OCI-LY7 (cell line): Measurements from ENCODE around the gene OTOP1.

Source experiments
- EZH2phosphoT487 ChIP-seq: fragments of 200-600 bp; sonication (generic); IDR thresholded peaks from 2 replicates; pipeline ENCODE4 v1.6.1; 2018; ENCODE audit warnings: low read depth, borderline replicate concordance, mild to moderate bottlenecking, mixed run types, antibody characterized with exemption, low read length, moderate library complexity, mixed read lengths
- TF ChIP-seq, protein P1 (sequence below): fragments of 200-600 bp; sonication (generic); conservative IDR thresholded peaks from 2 replicates; pipeline ENCODE4 v1.5.1; 2014; ENCODE audit warnings: mild to moderate bottlenecking, antibody characterized with exemption, low read length, moderate library complexity, mixed read lengths

DNA sequence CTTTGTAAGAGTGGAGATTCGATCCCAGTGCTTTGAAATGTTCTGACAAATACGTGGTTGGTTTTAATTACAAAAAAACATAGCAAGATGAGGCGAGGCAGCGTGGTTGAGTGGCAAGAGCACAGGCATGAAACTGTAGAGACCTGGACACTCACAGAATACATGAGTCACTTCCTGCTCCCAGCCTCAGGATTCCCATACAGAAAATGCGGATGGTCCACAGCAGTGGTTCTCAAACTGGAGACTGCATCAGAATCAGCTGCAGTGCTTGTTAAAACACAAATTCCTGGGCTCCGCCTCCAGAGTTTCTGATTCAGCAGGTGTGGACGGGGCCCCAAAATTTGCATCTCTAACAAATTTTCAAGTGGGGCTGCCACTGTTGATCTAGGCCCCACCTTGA, 10.1 kb downstream of the OTOP1 start:
- TF ChIP-seq, protein P1, sequence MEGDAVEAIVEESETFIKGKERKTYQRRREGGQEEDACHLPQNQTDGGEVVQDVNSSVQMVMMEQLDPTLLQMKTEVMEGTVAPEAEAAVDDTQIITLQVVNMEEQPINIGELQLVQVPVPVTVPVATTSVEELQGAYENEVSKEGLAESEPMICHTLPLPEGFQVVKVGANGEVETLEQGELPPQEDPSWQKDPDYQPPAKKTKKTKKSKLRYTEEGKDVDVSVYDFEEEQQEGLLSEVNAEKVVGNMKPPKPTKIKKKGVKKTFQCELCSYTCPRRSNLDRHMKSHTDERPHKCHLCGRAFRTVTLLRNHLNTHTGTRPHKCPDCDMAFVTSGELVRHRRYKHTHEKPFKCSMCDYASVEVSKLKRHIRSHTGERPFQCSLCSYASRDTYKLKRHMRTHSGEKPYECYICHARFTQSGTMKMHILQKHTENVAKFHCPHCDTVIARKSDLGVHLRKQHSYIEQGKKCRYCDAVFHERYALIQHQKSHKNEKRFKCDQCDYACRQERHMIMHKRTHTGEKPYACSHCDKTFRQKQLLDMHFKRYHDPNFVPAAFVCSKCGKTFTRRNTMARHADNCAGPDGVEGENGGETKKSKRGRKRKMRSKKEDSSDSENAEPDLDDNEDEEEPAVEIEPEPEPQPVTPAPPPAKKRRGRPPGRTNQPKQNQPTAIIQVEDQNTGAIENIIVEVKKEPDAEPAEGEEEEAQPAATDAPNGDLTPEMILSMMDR, result no peak
- no peak for TF ChIP-seq EZH2phosphoT487
